Activated CD8-positive, alpha-beta memory T cell treated with anti-CD3 and anti-CD28 coated beads for 1 hour (primary cell): ENCODE data around the gene PHYHD1.

Experiments
- DNase-seq, 2 donors: peaks; one replicate each; pipeline ENCODE4 v3.0.0-alpha.2; 2020; ENCODE audit warnings: low read depth in 1 of 2; ENCODE audit errors: extremely low read depth in 1 of 2

The PHYHD1 gene

GRCh38 chr9:128920381-128921058, at the start of gene PHYHD1:
Gene PHYHD1, plus strand, starts transcription at chr9:128920982. Its CDS starts 1,342 bp downstream, at chr9:128922324.
- DNase-seq, result no peak

- DNase-seq, result no peak
Observed at GRCh38 chr9:128877852-128878251, 42.9 kb upstream of the PHYHD1 start.

GRCh38 chr9:128881884-128882676, 38.7 kb upstream of the PHYHD1 start, which contains the start of the genes KYAT1 and LRRC8A:
Gene KYAT1, minus strand, starts transcription at chr9:128881950. Its CDS starts 36,545 bp downstream, at chr9:128845405.
Gene LRRC8A, plus strand, starts transcription at chr9:128882133. Its CDS starts 25,032 bp downstream, at chr9:128907165.
- DNase-seq, result peak; percentile 94 to 98

GRCh38 chr9:128882677-128883603, 37.8 kb upstream of the PHYHD1 start:
- no peak for DNase-seq

GRCh38 chr9:128884164-128884563, 36.6 kb upstream of the PHYHD1 start:
- no peak for DNase-seq

GRCh38 chr9:128885376-128885775, 35.4 kb upstream of the PHYHD1 start:
- no peak for DNase-seq

- no peak for DNase-seq
Observed at GRCh38 chr9:128885798-128886197, 35.0 kb upstream of the PHYHD1 start.

GRCh38 chr9:128886211-128886891, 34.4 kb upstream of the PHYHD1 start:
- DNase-seq, result no peak

GRCh38 chr9:128887049-128887448, 33.7 kb upstream of the PHYHD1 start:
- no peak for DNase-seq

- DNase-seq, result no peak
Observed at GRCh38 chr9:128887914-128888350, 32.9 kb upstream of the PHYHD1 start.

GRCh38 chr9:128891321-128892220, 29.2 kb upstream of the PHYHD1 start:
- DNase-seq, result no peak

GRCh38 chr9:128892221-128892921, 28.4 kb upstream of the PHYHD1 start:
- no peak for DNase-seq

- DNase-seq, result no peak
Observed at GRCh38 chr9:128893354-128893753, 27.4 kb upstream of the PHYHD1 start.

- no peak for DNase-seq
Observed at GRCh38 chr9:128894764-128895163, 26.0 kb upstream of the PHYHD1 start.

GRCh38 chr9:128895556-128895955, 25.2 kb upstream of the PHYHD1 start:
- no peak for DNase-seq

- no peak for DNase-seq
Observed at GRCh38 chr9:128898382-128898781, 22.4 kb upstream of the PHYHD1 start.

- DNase-seq, result no peak
Observed at GRCh38 chr9:128898845-128899565, 21.8 kb upstream of the PHYHD1 start.
